AG09309 (cell line): ENCODE data around the gene USP40.

Experiments
- DNase-seq: peaks from one replicate; pipeline ENCODE4 v3.0.0-alpha.2; 2010; ENCODE audit warnings: low read depth
- H3K4me3 ChIP-seq: 2 replicates; pipeline ENCODE4 v1.5.1; 2011; ENCODE audit warnings: mild to moderate bottlenecking, low read depth, low read length, moderate library complexity; ENCODE audit not compliant: control insufficient read depth
- TF ChIP-seq, protein P1 (sequence below): IDR thresholded peaks from 2 replicates; pipeline ENCODE4 v1.5.1; 2011; ENCODE audit warnings: mild to moderate bottlenecking, low read depth, low read length, inconsistent platforms; ENCODE audit not compliant: insufficient read depth, control insufficient read depth; ENCODE audit errors: missing control alignments

USP40 gene

DNA sequence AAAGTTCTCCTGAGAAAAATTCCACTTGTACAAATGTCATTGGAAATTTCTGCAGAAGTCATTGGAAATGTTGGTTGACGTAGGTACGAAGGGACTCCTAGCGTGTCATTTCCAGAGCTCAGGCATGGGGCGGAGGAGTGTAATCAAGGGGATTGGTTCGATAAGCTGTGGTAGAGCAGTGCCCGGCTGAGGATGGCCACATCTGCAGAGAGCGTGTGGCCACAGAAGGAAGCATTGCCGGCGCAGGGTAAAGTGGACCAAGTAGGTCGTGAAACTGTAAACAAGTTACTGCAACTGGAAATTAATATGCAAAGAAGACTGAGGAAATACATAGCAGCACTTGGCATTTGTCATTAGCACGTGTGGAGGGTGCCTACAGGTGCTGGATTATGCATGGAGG is 110.5 kb downstream of the USP40 start:
- H3K4me3 ChIP-seq = no peak overlapping the region
- no peak for DNase-seq
- TF ChIP-seq, protein P1, sequence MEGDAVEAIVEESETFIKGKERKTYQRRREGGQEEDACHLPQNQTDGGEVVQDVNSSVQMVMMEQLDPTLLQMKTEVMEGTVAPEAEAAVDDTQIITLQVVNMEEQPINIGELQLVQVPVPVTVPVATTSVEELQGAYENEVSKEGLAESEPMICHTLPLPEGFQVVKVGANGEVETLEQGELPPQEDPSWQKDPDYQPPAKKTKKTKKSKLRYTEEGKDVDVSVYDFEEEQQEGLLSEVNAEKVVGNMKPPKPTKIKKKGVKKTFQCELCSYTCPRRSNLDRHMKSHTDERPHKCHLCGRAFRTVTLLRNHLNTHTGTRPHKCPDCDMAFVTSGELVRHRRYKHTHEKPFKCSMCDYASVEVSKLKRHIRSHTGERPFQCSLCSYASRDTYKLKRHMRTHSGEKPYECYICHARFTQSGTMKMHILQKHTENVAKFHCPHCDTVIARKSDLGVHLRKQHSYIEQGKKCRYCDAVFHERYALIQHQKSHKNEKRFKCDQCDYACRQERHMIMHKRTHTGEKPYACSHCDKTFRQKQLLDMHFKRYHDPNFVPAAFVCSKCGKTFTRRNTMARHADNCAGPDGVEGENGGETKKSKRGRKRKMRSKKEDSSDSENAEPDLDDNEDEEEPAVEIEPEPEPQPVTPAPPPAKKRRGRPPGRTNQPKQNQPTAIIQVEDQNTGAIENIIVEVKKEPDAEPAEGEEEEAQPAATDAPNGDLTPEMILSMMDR = no peak

DNA sequence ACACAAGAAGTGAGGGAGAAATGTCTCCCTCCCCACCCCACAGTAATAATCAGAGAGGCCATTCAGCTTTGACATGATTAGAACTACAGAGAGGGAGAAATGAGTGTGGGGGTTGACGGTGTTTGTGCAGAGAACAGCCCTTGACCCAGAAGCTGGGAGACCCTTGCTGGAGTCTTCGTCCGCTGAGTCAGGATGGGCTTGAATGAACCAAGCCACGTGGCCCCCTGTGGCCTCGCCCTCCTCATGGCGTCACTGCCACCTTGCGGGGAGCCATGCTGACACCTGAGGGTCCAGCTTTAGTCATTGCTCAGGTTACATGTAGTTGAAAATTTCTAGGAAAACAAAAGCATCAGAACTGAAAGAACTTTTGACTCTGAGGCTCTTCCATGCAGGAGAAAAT is 111.1 kb downstream of the USP40 start:
- no peak overlapping the region for H3K4me3 ChIP-seq
- TF ChIP-seq, protein P1 = no peak
- no peak for DNase-seq

DNA sequence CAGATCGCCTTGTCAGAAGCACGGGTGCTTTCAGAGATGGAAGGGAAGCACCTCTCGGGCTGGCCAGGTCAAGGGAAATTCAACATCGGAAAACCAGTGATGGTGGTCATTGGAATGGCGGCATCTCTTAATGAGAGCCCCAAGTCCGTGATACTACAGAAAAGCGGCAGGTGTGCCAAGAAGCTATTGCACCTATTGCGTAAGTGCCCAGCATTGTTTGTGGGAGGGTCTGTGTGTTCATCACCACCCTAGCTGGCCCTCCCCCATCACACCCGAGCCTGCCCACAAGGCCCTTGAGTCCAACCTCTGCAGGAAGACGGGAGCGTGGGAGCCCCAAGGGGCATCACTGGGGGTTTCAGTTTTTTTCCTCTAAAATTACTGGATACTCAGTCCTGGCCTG is 111.6 kb downstream of the USP40 start:
- no peak for DNase-seq
- H3K4me3 ChIP-seq = no peak overlapping the region
- TF ChIP-seq, protein P1 = no peak

DNA sequence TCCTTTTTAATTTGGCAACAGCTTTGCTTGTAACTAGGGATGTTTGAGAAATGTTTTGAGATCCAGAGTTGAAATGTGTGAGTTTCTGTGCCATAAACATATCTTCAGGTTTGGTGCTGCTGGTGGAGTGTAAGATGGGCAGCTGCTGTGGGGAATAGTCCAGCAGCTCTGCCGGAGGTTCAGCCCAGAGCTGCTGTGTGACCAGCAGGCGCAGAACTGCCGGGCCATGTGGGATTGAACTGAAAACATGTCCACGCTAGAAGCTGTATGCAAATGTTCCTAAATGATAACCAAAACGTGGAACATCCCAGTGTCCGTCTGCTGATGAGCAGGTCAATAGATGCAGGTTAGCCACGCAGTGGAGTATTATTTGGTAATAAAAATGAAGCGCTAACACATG is 112.7 kb downstream of the USP40 start:
- TF ChIP-seq, protein P1 = no peak
- DNase-seq = no peak
- H3K4me3 ChIP-seq = no peak overlapping the region

DNA sequence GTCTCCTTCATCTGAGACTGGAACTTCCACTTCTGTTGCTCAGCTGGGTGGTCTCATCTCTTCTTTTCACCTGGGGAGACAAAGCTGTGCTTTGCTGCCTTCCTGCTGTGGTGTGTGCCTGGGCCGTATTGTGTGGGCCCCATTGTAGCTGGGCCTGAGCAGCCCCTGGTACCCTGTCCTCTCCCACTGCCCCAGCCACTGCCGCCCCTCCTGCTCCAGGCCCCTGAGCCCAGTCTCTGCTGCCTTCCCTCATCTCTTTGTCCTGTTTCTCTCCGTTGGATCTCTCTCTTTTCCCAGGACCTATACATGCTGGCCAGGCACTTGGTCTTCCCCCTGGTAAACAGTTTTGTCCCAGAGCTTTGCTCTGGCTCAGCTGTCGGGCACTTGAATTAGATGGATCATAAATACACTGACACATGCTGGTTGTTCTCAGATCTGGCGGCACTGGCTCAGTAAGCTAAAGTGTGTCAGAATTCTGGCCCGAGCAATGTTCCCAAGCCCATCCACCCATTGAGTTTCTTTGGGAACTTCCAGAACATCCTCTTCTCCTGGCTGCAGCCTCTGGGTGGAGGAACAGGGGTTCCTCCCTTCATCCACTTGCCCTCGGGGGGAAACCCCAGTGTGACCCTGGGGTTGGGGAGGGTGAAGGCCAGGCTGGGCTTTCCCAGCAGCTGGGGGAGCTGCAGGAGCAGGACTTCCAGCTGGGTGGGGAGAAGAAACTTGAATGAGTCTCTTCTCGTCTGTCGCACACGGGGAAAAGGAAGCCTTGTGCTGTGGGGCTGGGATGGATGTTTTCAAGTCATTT is 113.3 kb downstream of the USP40 start:
- no peak overlapping the region for H3K4me3 ChIP-seq
- TF ChIP-seq, protein P1 = no peak
- no peak for DNase-seq

DNA sequence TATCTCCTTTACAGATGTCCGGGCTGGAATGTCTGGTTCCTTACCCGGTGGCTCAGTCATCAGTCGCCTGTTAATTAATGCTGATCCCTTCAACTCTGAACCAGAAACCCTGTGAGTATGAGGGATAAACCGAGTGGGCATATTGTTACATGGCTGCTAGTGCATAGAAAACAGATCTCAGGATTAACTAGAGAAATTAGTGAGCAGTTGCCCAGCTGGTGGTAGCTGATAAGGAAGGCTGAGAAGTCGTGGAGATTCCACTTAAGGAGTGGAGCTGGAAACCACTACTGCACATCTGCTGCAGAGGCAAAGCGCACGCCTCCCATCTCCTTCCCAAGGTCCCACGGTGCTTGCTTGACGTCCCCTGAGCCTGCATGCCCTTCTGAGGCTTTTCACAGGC is 114.6 kb downstream of the USP40 start:
- no peak for DNase-seq
- H3K4me3 ChIP-seq = no peak overlapping the region
- TF ChIP-seq, protein P1 = no peak
